Fibroblast of lung (primary cell): ENCODE measurements around the gene CTNNBIP1. TPM values are rescaled to one million over a fixed set of nuclear protein-coding genes. Genes with fewer than 3 reads are reported as not detected.

Experiments used
- DNase-seq, 2 donors: peaks; one replicate each; pipeline versions ENCODE4 v3.0.0 to v3.0.0-alpha.2; 2010; ENCODE audit warnings: low read depth in 2 of 2
- H2AFZ ChIP-seq: 2 replicates; pipeline ENCODE4 v1.5.1; 2012; ENCODE audit warnings: low read length, control low read depth, inconsistent platforms
- H3K27ac ChIP-seq: 2 replicates; pipeline ENCODE4 v1.5.1; 2011; ENCODE audit warnings: low read length, control low read depth; ENCODE audit not compliant: insufficient read depth
- H3K27me3 ChIP-seq: 2 replicates; pipeline ENCODE4 v1.5.1; 2011; ENCODE audit warnings: mild to moderate bottlenecking, low read length; ENCODE audit not compliant: control insufficient read depth, insufficient read depth
- H3K36me3 ChIP-seq: 2 replicates; pipeline ENCODE4 v1.5.1; 2011; ENCODE audit warnings: low read length; ENCODE audit not compliant: control insufficient read depth, insufficient read depth
- H3K4me1 ChIP-seq: 2 replicates; pipeline ENCODE4 v1.5.1; 2011; ENCODE audit warnings: low read length; ENCODE audit not compliant: control insufficient read depth, insufficient read depth; ENCODE audit errors: extremely low read depth
- H3K4me2 ChIP-seq: 2 replicates; pipeline ENCODE4 v1.5.1; 2011; ENCODE audit warnings: low read length, control low read depth; ENCODE audit not compliant: insufficient read depth; ENCODE audit errors: extremely low read depth
- H3K4me3 ChIP-seq, 4 experiments: fragments of 200-600 bp in 1 of 4; sonication (generic) in 1 of 4; replicated peaks in 1 of 4; 2 replicates each; pipeline ENCODE4 v1.5.1; 2011 to 2016; ENCODE audit warnings: low read length in 4 of 4, low read depth in 3 of 4, mild to moderate bottlenecking in 3 of 4, control low read depth in 2 of 4, inconsistent platforms in 1 of 4, mixed read lengths in 1 of 4; ENCODE audit not compliant: insufficient read depth in 1 of 4; ENCODE audit errors: control extremely low read depth in 1 of 4
- H3K79me2 ChIP-seq: 2 replicates; pipeline ENCODE4 v1.5.1; 2012; ENCODE audit warnings: mild to moderate bottlenecking, low read length, inconsistent platforms; ENCODE audit not compliant: control insufficient read depth, insufficient read depth
- H3K9ac ChIP-seq: 2 replicates; pipeline ENCODE4 v1.5.1; 2011; ENCODE audit warnings: mild to moderate bottlenecking, low read length, control low read depth; ENCODE audit not compliant: insufficient read depth
- H3K9me3 ChIP-seq: 2 replicates; pipeline ENCODE4 v1.5.1; 2012; ENCODE audit warnings: low read depth, low read length; ENCODE audit not compliant: control insufficient read depth, insufficient read depth
- H4K20me1 ChIP-seq: 2 replicates; pipeline ENCODE4 v1.5.1; 2011; ENCODE audit warnings: low read length; ENCODE audit not compliant: control insufficient read depth, insufficient read depth; ENCODE audit errors: extremely low read depth
- CTCF ChIP-seq, 2 donors: IDR thresholded peaks in 1 of 2; conservative IDR thresholded peaks in 1 of 2; 1 replicate in 1 of 2; 2 replicates in 1 of 2; pipeline ENCODE4 v1.5.1; 2011 to 2012; ENCODE audit warnings: low read length in 2 of 2, control low read depth in 1 of 2, inconsistent platforms in 1 of 2, low read depth in 1 of 2, mild to moderate bottlenecking in 1 of 2
- EZH2 ChIP-seq: IDR thresholded peaks from 2 replicates; pipeline ENCODE4 v1.5.1; 2012; ENCODE audit warnings: low read length, control low read depth, mild to moderate bottlenecking; ENCODE audit errors: missing control alignments
- polyA plus RNA-seq, 2 donors: library from polyadenylated mRNA; depleted of rRNA in 1 of 2; stranded (reverse) in 1 of 2; unstranded in 1 of 2; fragments of >200 nt; gene quantifications; 2 replicates each; pipeline ENCODE4 v1.2.1, GENCODE V29; 2011 to 2012; ENCODE audit warnings: missing spikeins in 1 of 2
- total RNA-seq: library from RNA; depleted of rRNA; stranded (reverse); fragments of >200 nt; gene quantifications from 2 replicates; pipeline ENCODE4 v1.2.1, GENCODE V29; 2014

The CTNNBIP1 gene
- total and polyA plus RNA-seq, 2 donors (not counting 1 experiment from before 2014, with no cell fraction given) = 16.5 to 19.0 TPM

GRCh38 chr1:9825093-9826074 is 84.7 kb downstream of the CTNNBIP1 start:
- H3K27ac ChIP-seq = no peak overlapping the region
- H3K4me2 ChIP-seq = peak overlapping the region; percentile 21
- H4K20me1 ChIP-seq = no peaks in the 10 kb centered on the region
- peaks cover 6% of the 10 kb centered on the region for H3K4me1 ChIP-seq
- H3K9ac ChIP-seq = no peak overlapping the region
- TF ChIP-seq CTCF (conservative IDR thresholded peaks at IDR 0.05 in 1 of 2, IDR thresholded peaks at IDR 0.05 in 1 of 2; ENCODE audit: low read depth in 1 of 2, low read length in 2 of 2) (no peak), EZH2 (no peak)
- no peaks in the 10 kb centered on the region for H3K27me3 ChIP-seq
- no peaks in the 10 kb centered on the region for H3K36me3 ChIP-seq
- no peak overlapping the region for H3K4me3 ChIP-seq
- DNase-seq = peak; percentile 46 to 75
- H2AFZ ChIP-seq = no peak overlapping the region
- H3K79me2 ChIP-seq = peaks cover 25% of the 10 kb centered on the region
- H3K9me3 ChIP-seq = no peaks in the 10 kb centered on the region

GRCh38 chr1:9824702-9825089 is 85.4 kb downstream of the CTNNBIP1 start:
- Histone ChIP-seq H3K4me3 (peak overlapping the region in 2 of 4 experiments; percentile 49 to 67), H4K20me1 (no peaks in the 10 kb centered on the region), H3K9me3 (no peaks in the 10 kb centered on the region), H3K27me3 (no peaks in the 10 kb centered on the region), H3K27ac (no peak overlapping the region), H3K79me2 (peaks cover 32% of the 10 kb centered on the region), H3K9ac (no peak overlapping the region), H3K36me3 (no peaks in the 10 kb centered on the region), H3K4me1 (peaks cover 6% of the 10 kb centered on the region), H2AFZ (no peak overlapping the region), H3K4me2 (peak overlapping the region; percentile 91)
- no peak for DNase-seq
- TF ChIP-seq CTCF (conservative IDR thresholded peaks at IDR 0.05 in 1 of 2, IDR thresholded peaks at IDR 0.05 in 1 of 2; ENCODE audit: low read depth in 1 of 2, low read length in 2 of 2) (no peak), EZH2 (no peak)

- Histone ChIP-seq H3K4me1 (peaks cover 6% of the 10 kb centered on the region), H3K4me2 (peak within 1 kb of the TSS; percentile 93), H3K36me3 (no peaks in the 10 kb centered on the region), H3K27me3 (no peaks in the 10 kb centered on the region), H2AFZ (peak within 1 kb of the TSS; percentile 75), H3K27ac (peak within 1 kb of the TSS; percentile 26), H3K9me3 (no peaks in the 10 kb centered on the region), H3K79me2 (peaks cover 35% of the 10 kb centered on the region), H3K9ac (peak within 1 kb of the TSS; percentile 70), H4K20me1 (no peaks in the 10 kb centered on the region), H3K4me3 (peak within 1 kb of the TSS; percentile 87 to 92 (median 88))
- DNase-seq = peak; percentile 83 to 85
- TF ChIP-seq EZH2 = no peak
- no peak for TF ChIP-seq CTCF (conservative IDR thresholded peaks at IDR 0.05 in 1 of 2, IDR thresholded peaks at IDR 0.05 in 1 of 2; ENCODE audit: low read depth in 1 of 2, low read length in 2 of 2)
Measured at GRCh38 chr1:9823943-9824701, 85.9 kb downstream of the CTNNBIP1 start, which contains the start of gene CLSTN1. CLSTN1 (minus strand) TSS chr1:9823965; CDS start chr1:9823733, 232 bp downstream.
